ENCODE results near the gene SMOC2. TPM values are rescaled to one million over a fixed set of nuclear protein-coding genes. Genes with fewer than 3 reads are reported as not detected.

The SMOC2 gene
- total RNA-seq, 3 donors from 2014 or later (not counting 1 experiment from before 2014, with no cell fraction given), result not detected

GRCh38 chr6:168574699-168575195 is 133.8 kb downstream of the SMOC2 start:
- no peaks in the 10 kb centered on the region for H3K36me3 Mint-ChIP-seq
- no peak overlapping the region for H3K4me3 Mint-ChIP-seq
- no peaks in the 10 kb centered on the region for H3K36me3 ChIP-seq (ENCODE audit: control insufficient read depth, insufficient read depth, low read length)
- no peak for DNase-seq
- no peak overlapping the region for H3K27ac Mint-ChIP-seq
- ATAC-seq, result no peak
- H3K27me3 ChIP-seq (ENCODE audit: control insufficient read depth, insufficient read depth, low read length), result no peaks in the 10 kb centered on the region
- no peaks in the 10 kb centered on the region for H3K4me1 ChIP-seq (ENCODE audit: control insufficient read depth, insufficient read depth, low read length)
- no peak for TF ChIP-seq CTCF (IDR thresholded peaks at IDR 0.05)
- H3K27me3 Mint-ChIP-seq (ENCODE audit: low read depth in 2 of 2), result peaks cover 5 to 18% of the 10 kb centered on the region in 2 donors
- H3K4me1 Mint-ChIP-seq, result no peaks in the 10 kb centered on the region
- no peak overlapping the region for H3K4me3 ChIP-seq (ENCODE audit: low read length)
- intact Hi-C loops (cut with micrococcal nuclease), result no loop called here
- WGBS (ENCODE audit: insufficient coverage), result 88% methylated on average over 17 of the region's 17 CpGs
- H3K9me3 Mint-ChIP-seq, result no peaks in the 10 kb centered on the region
- H3K27ac ChIP-seq (ENCODE audit: low read length), result no peak overlapping the region
- no peaks in the 10 kb centered on the region for H3K9me3 ChIP-seq (ENCODE audit: control insufficient read depth, insufficient read depth, low read length)

- Histone ChIP-seq H3K4me3 (ENCODE audit: low read length) (no peak overlapping the region), H3K27ac (ENCODE audit: low read length) (no peak overlapping the region), H3K9me3 (ENCODE audit: control insufficient read depth, insufficient read depth, low read length) (no peaks in the 10 kb centered on the region), H3K4me1 (ENCODE audit: control insufficient read depth, insufficient read depth, low read length) (no peaks in the 10 kb centered on the region), H3K27me3 (ENCODE audit: control insufficient read depth, insufficient read depth, low read length) (no peaks in the 10 kb centered on the region), H3K36me3 (ENCODE audit: control insufficient read depth, insufficient read depth, low read length) (no peaks in the 10 kb centered on the region)
- Mint-ChIP-seq H3K4me3 (no peak overlapping the region), H3K4me1 (no peaks in the 10 kb centered on the region), H3K27me3 (ENCODE audit: low read depth in 2 of 2) (peaks cover 3 to 16% of the 10 kb centered on the region in 2 donors), H3K36me3 (no peaks in the 10 kb centered on the region), H3K27ac (no peak overlapping the region), H3K9me3 (no peaks in the 10 kb centered on the region)
- no peak for TF ChIP-seq CTCF (IDR thresholded peaks at IDR 0.05)
- WGBS (ENCODE audit: insufficient coverage), result 85% methylated on average over 15 of the region's 15 CpGs
- DNase-seq (no peak), ATAC-seq (no peak)
- intact Hi-C loops (cut with micrococcal nuclease), result no loop called here
Observed at GRCh38 chr6:168575346-168576098, 134.5 kb downstream of the SMOC2 start.

- Mint-ChIP-seq H3K4me3 (no peak overlapping the region), H3K27ac (no peak overlapping the region), H3K36me3 (no peaks in the 10 kb centered on the region), H3K9me3 (no peaks in the 10 kb centered on the region), H3K4me1 (no peaks in the 10 kb centered on the region), H3K27me3 (ENCODE audit: low read depth in 2 of 2) (peaks cover 3 to 10% of the 10 kb centered on the region in 2 donors)
- no peaks in the 10 kb centered on the region for H3K4me1 ChIP-seq (ENCODE audit: control insufficient read depth, insufficient read depth, low read length)
- no peak overlapping the region for H3K4me3 ChIP-seq (ENCODE audit: low read length)
- no peaks in the 10 kb centered on the region for H3K9me3 ChIP-seq (ENCODE audit: control insufficient read depth, insufficient read depth, low read length)
- H3K27me3 ChIP-seq (ENCODE audit: control insufficient read depth, insufficient read depth, low read length), result no peaks in the 10 kb centered on the region
- WGBS (ENCODE audit: insufficient coverage), result 89% methylated on average over 13 of the region's 14 CpGs
- no peak for DNase-seq
- intact Hi-C loops (cut with micrococcal nuclease), result no loop called here
- TF ChIP-seq CTCF (IDR thresholded peaks at IDR 0.05), result no peak
- ATAC-seq, result no peak
- no peaks in the 10 kb centered on the region for H3K36me3 ChIP-seq (ENCODE audit: control insufficient read depth, insufficient read depth, low read length)
- no peak overlapping the region for H3K27ac ChIP-seq (ENCODE audit: low read length)
Observed at GRCh38 chr6:168576388-168576787, 135.4 kb downstream of the SMOC2 start.
